NB4 (cell line): ENCODE results near the gene BAK1.

ENCODE experiments used
- MYC ChIP-seq: IDR thresholded peaks from 2 replicates; pipeline ENCODE4 v1.6.1; 2011; ENCODE audit warnings: low read depth, low read length
- POLR2A ChIP-seq: IDR thresholded peaks from 2 replicates; pipeline ENCODE4 v1.6.1; 2011; ENCODE audit warnings: mild to moderate bottlenecking; ENCODE audit not compliant: insufficient read length; ENCODE audit errors: extremely low read depth
- TF ChIP-seq, protein P1 (sequence below): IDR thresholded peaks from one replicate; pipeline ENCODE4 v1.5.1; 2012; ENCODE audit warnings: low read depth, low read length
- TF ChIP-seq, protein P2 (sequence below): IDR thresholded peaks from 2 replicates; pipeline ENCODE4 v1.6.1; 2011; ENCODE audit warnings: low read depth, low read length

DNA sequence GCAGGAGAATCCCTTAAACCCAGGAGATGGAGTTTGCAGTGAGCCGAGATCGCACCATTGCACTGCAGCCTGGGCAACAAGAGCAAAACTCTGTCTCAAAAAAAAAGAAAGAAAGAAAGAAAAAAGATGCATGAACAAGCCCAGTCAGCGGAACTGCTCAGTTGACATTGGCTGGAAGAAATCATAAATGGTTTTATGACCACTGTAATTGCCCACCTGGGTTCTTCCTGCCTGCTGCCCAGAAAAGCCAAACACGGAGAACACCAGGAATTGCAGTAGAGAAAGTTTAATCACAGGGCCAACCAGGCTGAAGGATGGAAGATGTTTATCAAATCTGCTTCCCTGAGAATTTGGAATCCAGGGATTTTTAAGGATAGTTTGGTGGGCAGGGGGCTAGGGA, 22.7 kb downstream of the BAK1 start:
- TF ChIP-seq, protein P1, sequence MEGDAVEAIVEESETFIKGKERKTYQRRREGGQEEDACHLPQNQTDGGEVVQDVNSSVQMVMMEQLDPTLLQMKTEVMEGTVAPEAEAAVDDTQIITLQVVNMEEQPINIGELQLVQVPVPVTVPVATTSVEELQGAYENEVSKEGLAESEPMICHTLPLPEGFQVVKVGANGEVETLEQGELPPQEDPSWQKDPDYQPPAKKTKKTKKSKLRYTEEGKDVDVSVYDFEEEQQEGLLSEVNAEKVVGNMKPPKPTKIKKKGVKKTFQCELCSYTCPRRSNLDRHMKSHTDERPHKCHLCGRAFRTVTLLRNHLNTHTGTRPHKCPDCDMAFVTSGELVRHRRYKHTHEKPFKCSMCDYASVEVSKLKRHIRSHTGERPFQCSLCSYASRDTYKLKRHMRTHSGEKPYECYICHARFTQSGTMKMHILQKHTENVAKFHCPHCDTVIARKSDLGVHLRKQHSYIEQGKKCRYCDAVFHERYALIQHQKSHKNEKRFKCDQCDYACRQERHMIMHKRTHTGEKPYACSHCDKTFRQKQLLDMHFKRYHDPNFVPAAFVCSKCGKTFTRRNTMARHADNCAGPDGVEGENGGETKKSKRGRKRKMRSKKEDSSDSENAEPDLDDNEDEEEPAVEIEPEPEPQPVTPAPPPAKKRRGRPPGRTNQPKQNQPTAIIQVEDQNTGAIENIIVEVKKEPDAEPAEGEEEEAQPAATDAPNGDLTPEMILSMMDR = no peak
- no peak for TF ChIP-seq POLR2A
- no peak for TF ChIP-seq MYC
- TF ChIP-seq, protein P2, sequence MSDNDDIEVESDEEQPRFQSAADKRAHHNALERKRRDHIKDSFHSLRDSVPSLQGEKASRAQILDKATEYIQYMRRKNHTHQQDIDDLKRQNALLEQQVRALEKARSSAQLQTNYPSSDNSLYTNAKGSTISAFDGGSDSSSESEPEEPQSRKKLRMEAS = no peak
